Measurements from ENCODE around the gene TDP2.
"Not testable (repeated sequence)": the region's sequence is repeated elsewhere in the genome, so short reads cannot be mapped to it uniquely, and the experiment has no call there.

Gene TDP2

GRCh38 chr6:24646771-24647170 is 19.9 kb downstream of the TDP2 start:
- no peak for TF ChIP-seq CTCF (IDR thresholded peaks at IDR 0.05; ENCODE audit: borderline replicate concordance, control extremely low read depth, extremely low read depth, insufficient read depth, missing control alignments)
- in situ Hi-C loops (cut with MboI; ENCODE audit: low sequenced_read_pairs, unreplicated experiment) = no loop called here
- no peak for DNase-seq (ENCODE audit: low spot score)

GRCh38 chr6:24644377-24644776 is 22.3 kb downstream of the TDP2 start:
- TF ChIP-seq CTCF (IDR thresholded peaks at IDR 0.05; ENCODE audit: borderline replicate concordance, control extremely low read depth, extremely low read depth, insufficient read depth, missing control alignments) = no peak
- no peak for DNase-seq (ENCODE audit: low spot score)
- in situ Hi-C loops (cut with MboI; ENCODE audit: low sequenced_read_pairs, unreplicated experiment) = no loop called here

GRCh38 chr6:24643920-24644319 is 22.8 kb downstream of the TDP2 start:
- TF ChIP-seq CTCF (IDR thresholded peaks at IDR 0.05; ENCODE audit: borderline replicate concordance, control extremely low read depth, extremely low read depth, insufficient read depth, missing control alignments) = no peak
- no peak for DNase-seq (ENCODE audit: low spot score)
- in situ Hi-C loops (cut with MboI; ENCODE audit: low sequenced_read_pairs, unreplicated experiment) = no loop called here

- in situ Hi-C loops (cut with MboI; ENCODE audit: low sequenced_read_pairs, unreplicated experiment) = no loop called here
- no peak for DNase-seq (ENCODE audit: low spot score)
Measured at GRCh38 chr6:24642061-24642460, 24.6 kb downstream of the TDP2 start.

GRCh38 chr6:24640631-24641030 is 26.1 kb downstream of the TDP2 start:
- in situ Hi-C loops (cut with MboI; ENCODE audit: low sequenced_read_pairs, unreplicated experiment); DNase-seq (ENCODE audit: low spot score): not testable (repeated sequence)

More at GRCh38 chr6:24642061-24642460, 24.6 kb downstream of the TDP2 start:
- TF ChIP-seq CTCF (IDR thresholded peaks at IDR 0.05; ENCODE audit: borderline replicate concordance, control extremely low read depth, extremely low read depth, insufficient read depth, missing control alignments) = no peak

GRCh38 chr6:24640166-24640565 is 26.5 kb downstream of the TDP2 start:
- TF ChIP-seq CTCF (IDR thresholded peaks at IDR 0.05; ENCODE audit: borderline replicate concordance, control extremely low read depth, extremely low read depth, insufficient read depth, missing control alignments) = no peak
- in situ Hi-C loops (cut with MboI; ENCODE audit: low sequenced_read_pairs, unreplicated experiment) = no loop called here
- no peak for DNase-seq (ENCODE audit: low spot score)

GRCh38 chr6:24636681-24637080 is 30.0 kb downstream of the TDP2 start:
- no peak for TF ChIP-seq CTCF (IDR thresholded peaks at IDR 0.05; ENCODE audit: borderline replicate concordance, control extremely low read depth, extremely low read depth, insufficient read depth, missing control alignments)
- in situ Hi-C loops (cut with MboI; ENCODE audit: low sequenced_read_pairs, unreplicated experiment) = no loop called here
- DNase-seq (ENCODE audit: low spot score) = no peak
